ENCODE results near the gene NR4A2. TPM values are rescaled to one million over a fixed set of nuclear protein-coding genes. Genes with fewer than 3 reads are reported as not detected.

NR4A2 gene
- total RNA-seq, 2 experiments from 2014 or later: 290 to 319 TPM

- Mint-ChIP-seq H3K27me3 (peaks cover 88% of the 10 kb centered on the region), H3K36me3 (ENCODE audit: low read depth) (no peaks in the 10 kb centered on the region), H3K9me3 (no peaks in the 10 kb centered on the region), H3K27ac (no peak overlapping the region), H3K4me1 (ENCODE audit: low read depth) (peaks cover 33% of the 10 kb centered on the region), H3K4me3 (no peak overlapping the region)
- ChIA-PET POLR2A (interaction anchor here (1.2 kb wide), 1 partner anchor 35 kb away, joined by 3 read pairs; no protein-coding TSS in a partner anchor), CTCF (interaction anchor here (1.2 kb wide), 1 partner anchor 48 kb away, joined by 3 read pairs; no protein-coding TSS in a partner anchor)
- intact Hi-C loops (cut with DNase I, micrococcal nuclease): no loop called here
- peaks cover 0 to 19% of the 10 kb centered on the region in 2 experiments for H3K9me3 ChIP-seq (ENCODE audit: control insufficient read depth in 1 of 2, insufficient read depth in 1 of 2, low read length in 2 of 2)
- no peak for DNase-seq
- peaks cover 32% of the 10 kb centered on the region for H3K4me1 ChIP-seq (ENCODE audit: insufficient read depth, low read length)
- H3K27me3 ChIP-seq (ENCODE audit: control insufficient read depth in 1 of 2, insufficient read depth in 2 of 2, low read length in 2 of 2): peaks cover 43 to 63% of the 10 kb centered on the region in 2 experiments
- H3K4me3 ChIP-seq (ENCODE audit: low read length): no peak overlapping the region
- no peak overlapping the region for H3K27ac ChIP-seq (ENCODE audit: low read depth in 1 of 2, low read length in 2 of 2)
- no peak for ATAC-seq (ENCODE audit: poor library complexity)
- no peaks in the 10 kb centered on the region for H3K36me3 ChIP-seq (ENCODE audit: insufficient read depth, low read length)
- no peak for TF ChIP-seq CTCF (IDR thresholded peaks at IDR 0.05)
Measured at GRCh38 chr2:156317631-156318030, 14.9 kb downstream of the NR4A2 start.

- no peak overlapping the region for H3K27ac ChIP-seq (ENCODE audit: low read depth in 1 of 2, low read length in 2 of 2)
- H3K27me3 ChIP-seq (ENCODE audit: control insufficient read depth in 1 of 2, insufficient read depth in 2 of 2, low read length in 2 of 2): peaks cover 11 to 18% of the 10 kb centered on the region in 2 experiments
- DNase-seq: no peak
- Mint-ChIP-seq H3K27me3 (peaks cover 62% of the 10 kb centered on the region), H3K9me3 (no peaks in the 10 kb centered on the region), H3K4me1 (ENCODE audit: low read depth) (no peaks in the 10 kb centered on the region), H3K36me3 (ENCODE audit: low read depth) (no peaks in the 10 kb centered on the region), H3K27ac (no peak overlapping the region), H3K4me3 (no peak overlapping the region)
- H3K9me3 ChIP-seq (ENCODE audit: control insufficient read depth in 1 of 2, insufficient read depth in 1 of 2, low read length in 2 of 2): no peaks in the 10 kb centered on the region
- TF ChIP-seq CTCF (IDR thresholded peaks at IDR 0.05): no peak
- ChIA-PET POLR2A (no interaction called here), CTCF (no interaction called here)
- intact Hi-C loops (cut with DNase I, micrococcal nuclease): no loop called here
- ATAC-seq (ENCODE audit: poor library complexity): no peak
- no peaks in the 10 kb centered on the region for H3K36me3 ChIP-seq (ENCODE audit: insufficient read depth, low read length)
- H3K4me1 ChIP-seq (ENCODE audit: insufficient read depth, low read length): no peaks in the 10 kb centered on the region
- H3K4me3 ChIP-seq (ENCODE audit: low read length): no peak overlapping the region
Measured at GRCh38 chr2:156311976-156312375, 20.5 kb downstream of the NR4A2 start.

GRCh38 chr2:156310773-156311172 lies 21.7 kb downstream of the NR4A2 start:
- no peaks in the 10 kb centered on the region for H3K9me3 ChIP-seq (ENCODE audit: control insufficient read depth in 1 of 2, insufficient read depth in 1 of 2, low read length in 2 of 2)
- no peaks in the 10 kb centered on the region for H3K36me3 ChIP-seq (ENCODE audit: insufficient read depth, low read length)
- CTCF ChIA-PET: interaction anchor here (1.6 kb wide), 1 partner anchor 25 kb away, joined by 3 read pairs; no protein-coding TSS in a partner anchor
- POLR2A ChIA-PET: no interaction called here
- Mint-ChIP-seq H3K4me1 (ENCODE audit: low read depth) (no peaks in the 10 kb centered on the region), H3K27me3 (peaks cover 67% of the 10 kb centered on the region), H3K36me3 (ENCODE audit: low read depth) (no peaks in the 10 kb centered on the region), H3K27ac (no peak overlapping the region), H3K4me3 (no peak overlapping the region), H3K9me3 (no peaks in the 10 kb centered on the region)
- intact Hi-C loops (cut with DNase I, micrococcal nuclease): no loop called here
- H3K4me3 ChIP-seq (ENCODE audit: low read length): no peak overlapping the region
- H3K27ac ChIP-seq (ENCODE audit: low read depth in 1 of 2, low read length in 2 of 2): no peak overlapping the region
- H3K27me3 ChIP-seq (ENCODE audit: control insufficient read depth in 1 of 2, insufficient read depth in 2 of 2, low read length in 2 of 2): peaks cover 11 to 22% of the 10 kb centered on the region in 2 experiments
- no peak for ATAC-seq (ENCODE audit: poor library complexity)
- H3K4me1 ChIP-seq (ENCODE audit: insufficient read depth, low read length): no peaks in the 10 kb centered on the region
- DNase-seq: no peak
- no peak for TF ChIP-seq CTCF (IDR thresholded peaks at IDR 0.05)
